Measurements from ENCODE around the gene DVL2. TPM values are rescaled to one million over a fixed set of nuclear protein-coding genes. Genes with fewer than 3 reads are reported as not detected.
A peak's percentile ranks its signal among the peaks of the same experiment; 100 is the strongest.

The DVL2 gene
- total RNA-seq, 1 donor from 2014 or later = 20.0 TPM

- ATAC-seq = peak; percentile 20
These were observed 8.5 kb downstream of the DVL2 start for GRCh38 chr17:7225711-7226331.

GRCh38 chr17:7224661-7225111, 9.6 kb downstream of the DVL2 start:
- intact Hi-C loops (cut with DNase I) = no loop called here
- ATAC-seq = no peak
- peak; percentile 56 for DNase-seq (ENCODE audit: missing footprints)

More at GRCh38 chr17:7225711-7226331, 8.5 kb downstream of the DVL2 start:
- DNase-seq (ENCODE audit: missing footprints) = peak; percentile 62
- intact Hi-C loops (cut with DNase I) = no loop called here

- intact Hi-C loops (cut with DNase I) = no loop called here
- ATAC-seq (no peak), DNase-seq (ENCODE audit: missing footprints) (peak; percentile 71)
These were observed 10.2 kb downstream of the DVL2 start for GRCh38 chr17:7224110-7224509.

GRCh38 chr17:7223375-7223774, 10.9 kb downstream of the DVL2 start:
- ATAC-seq = no peak
- intact Hi-C loops (cut with DNase I) = no loop called here

GRCh38 chr17:7222972-7223292, 11.4 kb downstream of the DVL2 start:
- no peak for DNase-seq (ENCODE audit: missing footprints)
- no peak for ATAC-seq
- intact Hi-C loops (cut with DNase I) = no loop called here

More at GRCh38 chr17:7223375-7223774, 10.9 kb downstream of the DVL2 start:
- DNase-seq (ENCODE audit: missing footprints) = peak; percentile 9

GRCh38 chr17:7222093-7222971, 12.0 kb downstream of the DVL2 start:
- ATAC-seq (no peak), DNase-seq (ENCODE audit: missing footprints) (no peak)
- intact Hi-C loops (cut with DNase I) = no loop called here

GRCh38 chr17:7221278-7222092, 12.8 kb downstream of the DVL2 start:
- ATAC-seq = no peak
- intact Hi-C loops (cut with DNase I) = no loop called here
- DNase-seq (ENCODE audit: missing footprints) = no peak

GRCh38 chr17:7220593-7221277, 13.6 kb downstream of the DVL2 start:
- intact Hi-C loops (cut with DNase I) = loop anchor here (1.0 kb wide), 1 partner anchor 18 kb away; no protein-coding TSS in a partner anchor
- no peak for ATAC-seq
- no peak for DNase-seq (ENCODE audit: missing footprints)

GRCh38 chr17:7219812-7220592, 14.3 kb downstream of the DVL2 start, which contains the start of the genes ACADVL and DLG4:
Gene ACADVL, plus strand, starts transcription at chr17:7219938. Its CDS starts 47 bp downstream, at chr17:7219985.
Gene DLG4, minus strand, starts transcription at chr17:7219836.
- DNase-seq (ENCODE audit: missing footprints) (peak; percentile 97), ATAC-seq (peak; percentile 88)
- intact Hi-C loops (cut with DNase I) = loop anchor here (1.0 kb wide), 1 partner anchor 18 kb away; no protein-coding TSS in a partner anchor

- intact Hi-C loops (cut with DNase I) = no loop called here
- ATAC-seq = no peak
- no peak for DNase-seq (ENCODE audit: missing footprints)
These were observed 15.0 kb downstream of the DVL2 start for GRCh38 chr17:7219229-7219811.

GRCh38 chr17:7218758-7219157, 15.6 kb downstream of the DVL2 start:
- no peak for ATAC-seq
- no peak for DNase-seq (ENCODE audit: missing footprints)
- intact Hi-C loops (cut with DNase I) = no loop called here

- DNase-seq (ENCODE audit: missing footprints) (no peak), ATAC-seq (no peak)
- intact Hi-C loops (cut with DNase I) = no loop called here
These were observed 16.2 kb downstream of the DVL2 start for GRCh38 chr17:7218166-7218565.

- ATAC-seq (no peak), DNase-seq (ENCODE audit: missing footprints) (no peak)
- intact Hi-C loops (cut with DNase I) = no loop called here
These were observed 17.0 kb downstream of the DVL2 start for GRCh38 chr17:7217113-7217987.

- ATAC-seq = no peak
- intact Hi-C loops (cut with DNase I) = no loop called here
- peak; percentile 9 for DNase-seq (ENCODE audit: missing footprints)
These were observed 17.8 kb downstream of the DVL2 start for GRCh38 chr17:7216242-7217112.

GRCh38 chr17:7215652-7216180, 18.6 kb downstream of the DVL2 start:
- DNase-seq (ENCODE audit: missing footprints) (peak; percentile 16), ATAC-seq (no peak)
- intact Hi-C loops (cut with DNase I) = no loop called here
